Epithelial cell of prostate (primary cell): Measurements from ENCODE around the gene CDC42BPA.

Source experiments
- DNase-seq: peaks from one replicate; pipeline ENCODE4 v3.0.0-alpha.2; 2011; ENCODE audit warnings: low read depth, low spot score
- H3K27ac ChIP-seq: fragments of 450-650 bp; 2 replicates; pipeline ENCODE4 v1.5.1; 2017; ENCODE audit warnings: mild to moderate bottlenecking

The CDC42BPA gene

GRCh38 chr1:226986496-226987178 is 331.7 kb downstream of the CDC42BPA start:
- H3K27ac ChIP-seq = no peak overlapping the region
- no peak for DNase-seq

DNA sequence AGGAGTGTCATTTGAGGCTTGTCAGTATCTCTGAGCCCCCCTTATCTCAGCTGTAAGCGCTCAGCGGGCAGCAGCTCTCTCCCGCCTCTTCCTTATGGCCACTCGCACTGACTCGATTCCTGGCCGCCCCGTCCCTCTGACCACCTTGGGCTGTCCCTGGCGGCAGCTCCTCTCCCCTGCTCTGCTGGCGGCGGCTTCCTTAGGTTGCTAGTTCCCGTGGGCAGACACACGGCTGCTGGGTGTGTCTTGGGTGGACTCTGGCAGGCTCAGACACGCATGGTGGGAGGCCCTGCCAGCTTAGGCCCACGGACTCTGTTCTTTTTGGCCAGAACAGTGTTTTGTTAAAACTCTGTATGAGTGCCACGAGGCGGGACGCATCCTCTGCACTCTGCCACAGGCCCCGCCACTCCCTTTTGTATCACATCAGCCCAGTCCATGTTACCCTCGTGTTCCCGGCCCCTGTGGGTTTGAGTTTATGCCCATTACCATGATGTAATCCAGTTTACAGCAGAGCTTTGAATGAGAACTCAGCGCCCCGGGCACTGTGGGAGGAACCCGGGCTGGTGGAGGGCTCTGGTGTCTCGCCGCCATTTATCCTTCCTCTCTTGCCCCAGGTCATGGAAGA is 332.3 kb downstream of the CDC42BPA start:
- DNase-seq = no peak
- no peak overlapping the region for H3K27ac ChIP-seq

- no peak for DNase-seq
- H3K27ac ChIP-seq = no peak overlapping the region
Observed at GRCh38 chr1:226985239-226985838, 333.0 kb downstream of the CDC42BPA start.

DNA sequence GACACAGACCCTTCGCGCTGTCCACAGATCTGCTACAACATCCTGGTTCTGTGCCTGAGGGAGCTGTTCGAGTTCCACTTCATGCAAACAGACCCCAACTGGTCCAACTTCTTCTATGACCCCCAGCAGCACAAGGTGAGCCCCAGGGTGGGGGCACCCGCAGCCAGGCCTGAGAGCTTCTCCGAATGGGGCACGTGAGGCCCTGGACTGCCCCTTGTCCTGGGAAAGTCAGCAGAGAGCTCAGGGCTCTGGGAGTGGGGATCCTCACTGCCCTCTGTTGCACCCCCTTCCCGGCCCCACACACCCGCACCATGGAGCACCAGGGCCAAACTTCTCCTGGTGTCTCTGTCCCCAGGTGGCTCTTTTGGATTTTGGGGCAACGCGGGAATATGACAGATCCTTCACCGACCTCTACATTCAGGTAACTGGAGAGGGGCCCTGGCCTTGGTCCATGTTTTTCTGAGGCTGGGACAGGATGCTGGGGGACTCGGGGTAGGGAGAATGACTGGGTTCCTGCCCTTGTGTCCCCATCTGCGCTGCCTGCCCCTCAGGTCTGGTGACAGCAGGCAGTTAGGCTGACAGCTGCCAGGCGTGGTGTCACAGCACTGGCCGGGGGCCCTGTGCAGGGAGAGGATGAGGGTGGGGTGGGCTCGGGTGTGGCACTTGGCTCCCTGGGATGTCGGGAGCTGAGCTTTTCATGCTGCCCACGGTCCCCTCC is 333.6 kb downstream of the CDC42BPA start:
- no peak overlapping the region for H3K27ac ChIP-seq
- DNase-seq = no peak

DNA sequence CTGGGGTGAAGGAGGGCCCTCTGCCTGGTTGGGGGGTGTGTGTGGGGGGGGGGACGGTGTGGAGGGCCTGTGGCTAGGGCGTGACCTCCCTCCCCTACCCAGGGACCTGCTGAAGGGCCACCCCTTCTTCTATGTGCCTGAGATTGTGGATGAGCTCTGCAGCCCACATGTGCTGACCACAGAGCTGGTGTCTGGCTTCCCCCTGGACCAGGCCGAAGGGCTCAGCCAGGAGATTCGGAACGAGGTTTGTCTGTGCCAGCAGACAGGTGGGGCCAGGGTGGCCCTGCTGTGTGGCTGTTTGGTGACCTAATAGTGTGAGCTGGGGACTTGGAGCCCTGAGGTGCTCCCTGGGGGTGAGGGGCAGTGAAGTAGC is 334.3 kb downstream of the CDC42BPA start:
- DNase-seq = no peak
- H3K27ac ChIP-seq = no peak overlapping the region

DNA sequence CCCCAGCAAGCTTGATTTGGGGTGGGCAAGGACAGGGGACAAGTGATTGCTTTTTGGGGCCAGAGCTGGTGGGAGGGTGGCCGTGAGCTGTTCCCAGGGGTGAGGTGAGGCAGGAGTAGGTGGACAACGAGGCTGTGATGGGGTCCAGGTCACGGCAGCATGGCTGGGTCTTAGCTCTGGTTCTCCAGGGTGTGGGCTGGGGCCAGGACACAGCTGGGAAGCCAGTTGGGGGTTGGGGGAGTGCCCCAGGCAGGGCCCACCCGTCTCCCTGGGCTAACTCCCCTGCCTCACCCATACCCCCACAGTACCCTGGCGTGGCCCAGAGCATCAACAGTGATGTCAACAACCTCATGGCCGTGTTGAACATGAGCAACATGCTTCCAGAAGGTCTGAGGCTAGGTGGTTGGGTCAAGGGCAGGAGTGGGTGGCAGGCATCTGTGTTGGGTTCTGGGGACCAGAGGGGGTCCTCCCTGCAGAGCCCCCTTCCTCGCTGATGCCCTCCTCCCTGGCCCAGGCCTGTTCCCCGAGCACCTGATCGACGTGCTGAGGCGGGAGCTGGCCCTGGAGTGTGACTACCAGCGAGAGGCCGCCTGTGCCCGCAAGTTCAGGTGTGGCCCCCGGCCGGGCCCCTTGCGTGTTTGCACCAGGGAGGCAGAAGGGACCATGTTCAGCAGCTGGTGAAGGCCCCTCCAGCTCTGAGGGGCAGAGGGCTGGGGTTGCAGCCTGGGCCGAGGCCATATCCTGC is 334.9 kb downstream of the CDC42BPA start:
- DNase-seq = no peak
- no peak overlapping the region for H3K27ac ChIP-seq

DNA sequence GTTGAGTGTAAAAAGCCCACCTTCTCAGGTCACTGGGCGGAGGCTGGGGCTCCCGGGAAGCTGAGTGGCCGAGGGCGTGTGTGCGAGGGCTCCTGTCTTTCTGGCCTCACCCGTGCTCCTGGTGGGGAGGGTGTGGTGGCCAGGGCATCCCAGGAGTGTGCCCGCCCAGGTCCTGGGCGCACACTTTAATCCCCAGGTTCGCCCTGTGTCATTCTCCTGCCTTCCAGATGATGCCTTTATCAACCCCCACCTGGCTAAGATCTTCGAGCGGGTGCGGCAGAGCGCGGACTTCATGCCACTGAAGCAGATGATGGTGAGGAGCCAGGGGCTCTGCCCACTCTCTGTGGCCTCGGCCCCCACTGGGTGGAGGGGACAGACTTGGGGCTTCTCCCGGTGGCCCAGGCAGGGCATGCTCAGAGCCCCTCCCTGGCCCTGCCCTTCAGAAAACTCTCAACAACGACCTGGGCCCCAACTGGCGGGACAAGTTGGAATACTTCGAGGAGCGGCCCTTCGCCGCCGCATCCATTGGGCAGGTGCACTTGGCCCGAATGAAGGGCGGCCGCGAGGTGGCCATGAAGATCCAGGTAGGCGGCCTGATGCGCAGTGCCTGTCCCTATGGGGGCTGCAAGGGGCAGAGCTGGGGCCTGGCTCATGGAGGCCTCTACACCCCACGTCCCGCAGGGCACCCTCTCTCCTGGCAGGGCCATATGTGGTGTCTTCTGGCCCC is 335.7 kb downstream of the CDC42BPA start:
- no peak for DNase-seq

DNA sequence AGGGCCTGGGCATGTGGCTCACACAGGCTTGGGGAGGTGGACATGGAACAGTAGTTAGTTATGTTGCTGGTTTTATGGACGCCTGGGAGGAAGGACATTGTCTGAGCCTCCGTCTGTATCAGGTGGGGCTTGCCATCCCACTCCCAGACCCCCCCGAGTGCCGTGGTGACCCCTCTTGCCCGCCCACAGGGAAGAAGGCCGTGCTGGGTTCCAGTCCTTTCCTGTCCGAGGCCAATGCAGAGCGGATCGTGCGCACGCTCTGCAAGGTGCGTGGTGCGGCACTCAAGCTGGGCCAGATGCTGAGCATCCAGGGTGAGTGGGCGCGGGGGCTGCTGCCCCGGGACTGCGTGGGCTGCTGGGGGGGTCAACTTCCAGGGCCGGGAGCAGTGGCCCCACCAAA is 336.5 kb downstream of the CDC42BPA start:
- H3K27ac ChIP-seq = no peak overlapping the region
- no peak for DNase-seq

More for the DNA sequence above, 335.7 kb downstream of the CDC42BPA start:
- no peak overlapping the region for H3K27ac ChIP-seq

GRCh38 chr1:226981386-226981817 is 336.9 kb downstream of the CDC42BPA start:
- H3K27ac ChIP-seq = no peak overlapping the region
- DNase-seq = no peak

DNA sequence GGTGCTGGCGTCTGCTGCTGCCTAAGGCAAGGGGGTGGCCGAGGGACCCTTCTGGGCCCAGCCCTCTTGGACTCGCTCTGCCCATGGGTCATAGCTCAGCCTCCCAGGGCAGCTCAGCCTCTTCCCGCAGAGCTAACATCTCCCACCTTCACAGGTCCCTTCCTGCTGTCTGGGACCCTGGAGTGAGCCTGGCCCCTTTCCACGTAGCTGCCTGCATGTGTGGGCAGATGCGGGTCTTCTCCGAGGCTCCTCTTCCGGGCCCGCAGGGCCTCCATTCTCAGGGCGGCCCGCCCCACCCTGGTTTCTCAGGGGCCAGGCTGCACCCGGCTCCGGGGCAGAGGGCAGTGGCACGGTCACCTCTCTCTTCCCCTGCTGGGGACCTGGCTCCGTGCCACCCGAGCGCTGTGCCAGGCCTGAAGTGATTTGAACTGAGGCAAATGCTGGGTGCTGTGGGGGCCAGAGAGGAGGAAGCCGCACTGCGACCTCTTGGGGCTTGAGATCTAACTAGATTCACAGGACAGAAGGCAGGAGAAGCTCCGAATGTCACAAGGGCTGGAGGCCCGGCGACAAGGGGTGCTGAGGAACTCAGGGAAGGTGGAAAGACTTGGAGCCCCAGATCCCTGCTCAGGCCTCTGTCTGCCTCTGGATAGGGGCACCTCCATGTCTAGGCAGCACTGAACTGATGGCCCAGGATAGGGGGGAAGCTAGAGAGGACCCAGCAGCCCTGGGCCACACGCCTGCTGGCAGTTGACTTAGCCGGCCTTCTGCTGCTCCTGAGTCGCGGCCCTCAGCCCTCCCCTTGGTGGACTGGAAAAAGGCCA is 337.5 kb downstream of the CDC42BPA start:
- no peak overlapping the region for H3K27ac ChIP-seq
- no peak for DNase-seq

DNA sequence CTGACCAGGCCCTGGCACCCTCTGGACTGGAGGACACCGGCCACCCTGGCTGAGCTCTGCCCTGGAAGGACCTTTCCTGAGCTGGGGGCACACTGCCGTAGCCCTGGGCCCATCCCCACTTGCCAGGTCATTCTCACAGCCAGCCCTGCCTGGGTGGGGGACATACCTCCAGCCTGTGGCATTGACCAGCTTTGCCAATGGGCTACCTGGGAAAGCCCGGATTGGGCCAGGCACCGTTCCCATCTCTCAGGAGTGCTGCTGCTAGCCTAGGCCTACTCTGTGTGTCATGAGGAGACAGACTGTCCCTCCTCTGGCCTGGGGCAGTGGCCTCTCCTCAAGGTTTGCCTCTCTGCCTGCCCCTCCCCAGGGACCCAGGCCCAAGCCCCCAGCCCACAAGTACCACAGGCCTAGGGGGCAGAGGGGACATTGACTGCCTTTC is 338.2 kb downstream of the CDC42BPA start:
- DNase-seq = no peak
- no peak overlapping the region for H3K27ac ChIP-seq

DNA sequence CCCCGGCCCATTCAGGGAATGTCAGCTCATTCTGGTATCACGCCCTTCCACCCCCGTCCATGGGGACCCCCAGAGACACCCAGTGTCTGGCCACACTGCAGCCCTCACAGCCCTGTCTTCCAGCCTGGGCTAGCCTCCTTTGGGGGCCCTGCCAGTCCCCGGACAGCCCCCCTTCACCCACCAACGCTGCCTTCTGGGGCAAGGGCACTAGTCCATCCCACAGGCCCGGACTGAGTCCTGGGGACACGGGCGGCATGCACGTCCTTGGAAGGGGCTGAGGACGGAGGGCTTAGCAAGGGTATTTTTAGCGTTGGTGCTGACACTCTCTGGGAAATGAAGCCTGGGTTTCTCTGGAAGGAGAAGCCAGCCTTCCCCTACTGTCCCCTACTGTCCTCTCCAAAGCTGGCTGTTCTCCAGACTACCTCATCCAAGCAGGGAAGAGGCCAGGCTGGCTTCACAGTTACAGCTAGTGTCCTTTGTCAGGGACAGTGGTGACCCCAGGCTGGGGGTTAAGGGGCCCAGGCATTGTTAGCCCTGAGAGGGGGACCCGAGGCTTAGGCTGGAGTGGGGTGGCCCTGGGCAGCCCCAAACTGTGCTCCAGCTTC is 338.7 kb downstream of the CDC42BPA start:
- H3K27ac ChIP-seq = no peak overlapping the region
- DNase-seq = no peak

DNA sequence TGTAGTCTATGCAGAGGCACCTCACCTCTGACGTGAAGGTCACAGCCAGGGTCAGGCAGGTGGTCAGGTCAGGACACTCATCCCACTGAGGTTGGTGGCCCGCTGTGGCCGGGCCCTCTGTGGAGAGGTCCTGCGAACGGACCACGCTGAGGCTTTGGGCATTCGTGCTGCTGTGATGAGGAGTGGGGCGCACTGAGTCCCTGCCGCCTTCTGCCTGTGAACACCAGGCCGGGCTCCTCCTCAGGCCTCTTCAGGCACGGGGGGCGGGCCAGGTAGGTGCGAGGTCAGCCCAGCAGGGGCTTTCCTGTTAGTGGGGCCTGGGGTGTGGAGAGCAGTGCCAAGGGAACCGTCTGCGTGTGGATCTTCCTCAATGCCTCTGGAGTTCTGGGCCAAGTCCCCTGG is 339.2 kb downstream of the CDC42BPA start:
- H3K27ac ChIP-seq = no peak overlapping the region
- no peak for DNase-seq

GRCh38 chr1:226978432-226979114 is 339.7 kb downstream of the CDC42BPA start:
- no peak for DNase-seq
- H3K27ac ChIP-seq = no peak overlapping the region

GRCh38 chr1:226977643-226978431 is 340.5 kb downstream of the CDC42BPA start:
- no peak overlapping the region for H3K27ac ChIP-seq
- DNase-seq = no peak

DNA sequence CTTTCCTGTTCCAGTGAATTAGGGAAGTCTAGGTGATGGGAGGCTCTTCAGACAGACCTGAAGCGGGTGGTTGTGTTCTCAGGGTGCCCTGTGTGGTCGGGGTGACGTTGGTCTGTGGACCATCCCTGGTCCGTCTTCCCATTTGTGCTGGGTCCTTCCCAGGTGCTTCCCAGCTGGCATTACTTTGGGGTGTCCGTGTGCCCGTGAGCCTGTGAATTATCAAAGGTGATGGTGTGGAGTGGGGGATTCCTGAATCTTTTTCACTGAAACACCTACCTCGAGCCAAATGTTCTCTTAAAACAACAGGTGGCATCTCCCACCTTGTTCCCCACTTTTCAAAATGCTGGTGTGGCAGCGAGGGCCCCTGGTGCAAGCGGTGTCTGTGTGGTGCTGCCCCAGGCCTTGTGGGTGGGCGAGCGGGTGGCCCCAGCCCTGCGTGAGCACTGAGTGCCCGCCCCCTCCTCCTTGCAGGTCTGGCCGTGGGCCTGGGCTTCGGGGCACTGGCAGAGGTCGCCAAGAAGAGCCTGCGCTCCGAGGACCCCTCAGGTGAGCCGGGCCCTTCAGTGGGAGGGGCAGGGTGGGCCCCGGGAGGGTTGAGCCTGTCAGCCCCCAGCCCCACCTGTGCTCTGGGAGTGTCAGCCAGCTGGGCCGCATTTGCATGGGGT is 341.2 kb downstream of the CDC42BPA start:
- DNase-seq = no peak
- no peak overlapping the region for H3K27ac ChIP-seq
